ENCODE measurements around the gene NCF2.

The NCF2 gene

DNA sequence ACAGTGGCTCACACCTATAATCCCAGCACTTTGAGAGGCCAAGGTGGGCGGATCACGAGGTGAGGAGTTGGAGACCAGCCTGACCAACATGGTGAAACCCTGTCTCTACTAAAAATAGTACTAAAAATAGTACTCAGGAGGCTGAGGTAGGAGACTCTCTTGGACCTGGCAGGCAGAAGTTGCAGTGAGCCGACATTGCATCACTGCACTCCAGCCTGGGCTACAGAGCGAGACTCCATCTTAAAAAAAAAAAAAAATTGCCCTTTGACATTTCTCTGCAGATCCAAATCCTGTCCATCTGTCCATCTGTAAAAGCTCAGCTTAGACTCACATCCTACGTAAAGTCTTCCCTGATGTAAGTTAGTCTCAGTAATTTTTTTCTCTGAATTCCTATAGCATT, 6.2 kb upstream of the NCF2 start:
- DNase-seq (ENCODE audit: low read depth): no peak
- TF ChIP-seq, protein P1, sequence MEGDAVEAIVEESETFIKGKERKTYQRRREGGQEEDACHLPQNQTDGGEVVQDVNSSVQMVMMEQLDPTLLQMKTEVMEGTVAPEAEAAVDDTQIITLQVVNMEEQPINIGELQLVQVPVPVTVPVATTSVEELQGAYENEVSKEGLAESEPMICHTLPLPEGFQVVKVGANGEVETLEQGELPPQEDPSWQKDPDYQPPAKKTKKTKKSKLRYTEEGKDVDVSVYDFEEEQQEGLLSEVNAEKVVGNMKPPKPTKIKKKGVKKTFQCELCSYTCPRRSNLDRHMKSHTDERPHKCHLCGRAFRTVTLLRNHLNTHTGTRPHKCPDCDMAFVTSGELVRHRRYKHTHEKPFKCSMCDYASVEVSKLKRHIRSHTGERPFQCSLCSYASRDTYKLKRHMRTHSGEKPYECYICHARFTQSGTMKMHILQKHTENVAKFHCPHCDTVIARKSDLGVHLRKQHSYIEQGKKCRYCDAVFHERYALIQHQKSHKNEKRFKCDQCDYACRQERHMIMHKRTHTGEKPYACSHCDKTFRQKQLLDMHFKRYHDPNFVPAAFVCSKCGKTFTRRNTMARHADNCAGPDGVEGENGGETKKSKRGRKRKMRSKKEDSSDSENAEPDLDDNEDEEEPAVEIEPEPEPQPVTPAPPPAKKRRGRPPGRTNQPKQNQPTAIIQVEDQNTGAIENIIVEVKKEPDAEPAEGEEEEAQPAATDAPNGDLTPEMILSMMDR (IDR thresholded peaks at IDR 0.05; ENCODE audit: low read depth, low read length, missing control alignments): no peak
- in situ Hi-C loops (cut with HindIII; ENCODE audit: low sequenced_read_pairs): no loop called here
- H3K4me3 ChIP-seq (ENCODE audit: low read depth, low read length): no peak overlapping the region

DNA sequence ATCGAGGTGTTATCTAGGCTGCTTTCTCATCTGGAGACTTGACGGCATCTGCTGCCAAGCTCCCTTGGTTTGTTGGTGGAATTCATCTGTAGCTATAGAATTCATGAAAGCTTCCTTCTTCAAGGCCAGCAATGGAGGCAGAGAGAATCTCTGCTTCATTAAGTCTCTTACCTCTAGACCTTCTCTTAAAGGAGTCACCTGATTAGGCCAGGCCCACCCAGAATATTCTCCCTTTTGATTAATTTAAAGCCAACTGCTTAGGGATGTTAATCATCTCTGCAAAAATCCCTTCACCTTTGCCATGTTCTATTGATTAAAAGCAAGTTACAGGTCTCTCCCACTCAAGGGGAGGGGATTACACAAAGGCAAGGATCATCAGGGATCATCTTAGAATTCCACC, 5.3 kb upstream of the NCF2 start:
- no peak for DNase-seq (ENCODE audit: low read depth)
- TF ChIP-seq, protein P1 (IDR thresholded peaks at IDR 0.05; ENCODE audit: low read depth, low read length, missing control alignments): no peak
- in situ Hi-C loops (cut with HindIII; ENCODE audit: low sequenced_read_pairs): no loop called here
- no peak overlapping the region for H3K4me3 ChIP-seq (ENCODE audit: low read depth, low read length)

DNA sequence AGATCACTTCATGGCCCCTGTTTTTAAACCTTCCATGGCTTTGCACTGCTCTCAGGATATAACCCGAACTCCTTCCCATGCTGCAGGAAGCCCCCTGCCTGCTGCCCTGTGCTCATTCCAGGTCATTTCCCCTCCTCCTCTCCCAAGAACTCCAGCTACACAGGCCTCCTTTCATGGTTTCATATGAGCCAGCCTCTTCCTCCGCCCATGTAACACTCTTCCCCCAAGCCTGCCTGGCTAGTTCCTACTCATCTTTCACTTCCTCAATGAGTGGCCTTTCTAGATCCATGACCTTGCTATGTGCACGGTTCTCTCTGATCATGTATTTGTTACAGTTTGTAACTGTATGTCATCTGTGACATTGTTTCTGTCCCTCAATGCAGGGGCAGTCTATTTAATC, 3.1 kb upstream of the NCF2 start:
- TF ChIP-seq, protein P1 (IDR thresholded peaks at IDR 0.05; ENCODE audit: low read depth, low read length, missing control alignments): no peak
- H3K4me3 ChIP-seq (ENCODE audit: low read depth, low read length): no peak overlapping the region
- no peak for DNase-seq (ENCODE audit: low read depth)
- in situ Hi-C loops (cut with HindIII; ENCODE audit: low sequenced_read_pairs): no loop called here

DNA sequence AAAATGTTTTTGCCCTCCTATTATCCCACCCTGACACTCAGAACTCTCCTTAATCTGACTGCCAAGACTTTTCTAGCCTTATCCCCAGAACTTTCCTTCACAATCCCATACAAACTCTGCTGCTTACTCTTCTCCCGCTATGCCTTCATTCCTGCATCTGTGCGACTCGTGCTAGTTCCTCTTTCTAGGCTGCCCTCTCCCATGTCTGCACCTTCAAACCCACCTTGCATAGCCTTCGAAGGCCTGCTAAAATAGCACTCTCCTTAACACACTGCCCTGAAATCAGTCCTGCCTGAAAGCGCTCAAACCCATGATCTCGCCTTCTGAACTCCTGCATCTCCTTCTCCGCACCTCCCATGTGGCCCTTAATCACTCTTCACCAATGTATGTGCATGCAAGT, 2.5 kb upstream of the NCF2 start:
- DNase-seq (ENCODE audit: low read depth): no peak
- in situ Hi-C loops (cut with HindIII; ENCODE audit: low sequenced_read_pairs): no loop called here
- TF ChIP-seq, protein P1 (IDR thresholded peaks at IDR 0.05; ENCODE audit: low read depth, low read length, missing control alignments): no peak
- H3K4me3 ChIP-seq (ENCODE audit: low read depth, low read length): no peak overlapping the region

DNA sequence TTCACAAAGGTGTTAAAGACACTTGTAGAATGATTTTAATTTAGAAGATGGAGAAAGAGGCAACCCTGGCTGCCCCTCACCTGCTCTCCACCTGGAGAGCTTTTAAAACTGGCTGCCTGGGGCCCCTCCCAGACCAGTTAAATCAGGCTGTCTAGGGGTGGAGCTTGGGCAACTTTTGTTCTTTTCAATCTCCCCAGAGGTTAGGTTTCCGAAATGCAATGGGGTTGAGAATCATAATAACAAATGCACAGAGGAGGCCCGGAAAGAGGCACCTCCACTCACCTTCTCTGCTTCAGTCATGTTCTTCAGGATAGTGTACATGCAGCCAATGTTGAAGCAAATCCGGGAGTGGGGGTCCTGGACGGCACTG, 400 bp downstream of the NCF2 start:
- in situ Hi-C loops (cut with HindIII; ENCODE audit: low sequenced_read_pairs): no loop called here
- TF ChIP-seq, protein P1 (IDR thresholded peaks at IDR 0.05; ENCODE audit: low read depth, low read length, missing control alignments): no peak
- DNase-seq (ENCODE audit: low read depth): no peak
- no peak overlapping the region for H3K4me3 ChIP-seq (ENCODE audit: low read depth, low read length)

DNA sequence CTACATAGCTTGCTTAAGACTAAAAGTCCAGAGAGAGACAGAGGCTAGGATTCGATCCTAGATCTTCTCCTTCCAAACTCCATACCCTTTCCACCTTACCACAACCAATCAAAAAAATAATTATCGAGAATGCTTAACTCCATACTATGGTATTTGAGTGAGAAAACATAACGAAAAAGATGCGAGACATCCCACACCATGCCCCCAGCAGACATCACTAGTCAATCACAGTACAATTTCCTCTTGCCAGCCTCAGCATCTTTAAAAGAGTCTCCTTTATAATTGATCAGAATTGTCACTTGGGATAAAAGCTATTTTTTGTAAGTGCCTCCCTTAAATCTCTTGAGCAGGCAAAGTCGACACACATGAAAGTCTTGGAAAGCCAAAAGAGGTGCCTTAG, 875 bp downstream of the NCF2 start:
- TF ChIP-seq, protein P1 (IDR thresholded peaks at IDR 0.05; ENCODE audit: low read depth, low read length, missing control alignments): no peak
- no peak overlapping the region for H3K4me3 ChIP-seq (ENCODE audit: low read depth, low read length)
- no peak for DNase-seq (ENCODE audit: low read depth)
- in situ Hi-C loops (cut with HindIII; ENCODE audit: low sequenced_read_pairs): no loop called here

DNA sequence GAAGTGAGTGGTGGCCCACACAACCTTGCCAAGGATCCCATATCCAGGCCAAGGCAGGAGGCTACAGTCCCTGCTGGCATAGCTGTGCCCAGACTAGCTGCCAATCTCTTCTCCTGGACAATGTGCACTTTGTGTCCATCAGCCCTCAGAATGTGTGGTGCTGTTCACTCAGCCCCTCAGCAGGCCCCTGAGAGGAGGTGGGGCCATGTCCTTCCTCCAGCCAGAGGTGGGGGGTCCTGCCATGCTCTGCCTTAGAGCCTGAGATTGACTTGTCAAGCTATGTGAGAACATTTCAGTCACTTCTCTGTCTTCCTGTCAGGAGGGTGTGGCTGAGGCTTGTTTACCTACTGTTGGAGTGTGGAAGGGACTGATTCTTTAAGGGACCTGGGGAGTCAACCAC, 1.4 kb downstream of the NCF2 start:
- no peak overlapping the region for H3K4me3 ChIP-seq (ENCODE audit: low read depth, low read length)
- DNase-seq (ENCODE audit: low read depth): no peak
- in situ Hi-C loops (cut with HindIII; ENCODE audit: low sequenced_read_pairs): no loop called here
- TF ChIP-seq, protein P1 (IDR thresholded peaks at IDR 0.05; ENCODE audit: low read depth, low read length, missing control alignments): no peak
